HG03060 (cell line): Measurements from ENCODE around the gene SPAG7.

Experiments used
- ATAC-seq: cut with Tn5 transposase; IDR thresholded peaks from one replicate; pipeline ENCODE4 v1.9.1; 2021; ENCODE audit warnings: low read depth, moderate number of reproducible peaks; ENCODE audit not compliant: unreplicated experiment

The SPAG7 gene

GRCh38 chr17:4967539-4968485, at the start of gene SPAG7:
TSS of gene SPAG7 (minus strand) at chr17:4967817. CDS start at chr17:4967804, 13 bp downstream.
- peak; percentile 48 for ATAC-seq

GRCh38 chr17:5014357-5014756, 46.7 kb upstream of the SPAG7 start:
- ATAC-seq = no peak

- no peak for ATAC-seq
Observed at GRCh38 chr17:5011928-5012327, 44.3 kb upstream of the SPAG7 start.

GRCh38 chr17:5003214-5003867, 35.7 kb upstream of the SPAG7 start:
- no peak for ATAC-seq

- ATAC-seq = no peak
Observed at GRCh38 chr17:5002121-5002788, 34.6 kb upstream of the SPAG7 start.

GRCh38 chr17:5000237-5000639, 32.6 kb upstream of the SPAG7 start:
- no peak for ATAC-seq

- no peak for ATAC-seq
Observed at GRCh38 chr17:4999430-5000093, 31.9 kb upstream of the SPAG7 start.

GRCh38 chr17:4998732-4999429, 31.3 kb upstream of the SPAG7 start:
- no peak for ATAC-seq

GRCh38 chr17:4998027-4998731, 30.6 kb upstream of the SPAG7 start:
- peak; percentile 8 for ATAC-seq

- peak; percentile 48 for ATAC-seq
Observed at GRCh38 chr17:4997302-4998026, 29.8 kb upstream of the SPAG7 start, which contains the start of the genes INCA1 and KIF1C. TSS of gene INCA1 (minus strand) at chr17:4997522. CDS start at chr17:4994437, 3,085 bp downstream. TSS of gene KIF1C (plus strand) at chr17:4997950. CDS start at chr17:5000247, 2,297 bp downstream.

GRCh38 chr17:4994081-4994595, 26.5 kb upstream of the SPAG7 start:
- no peak for ATAC-seq

- no peak for ATAC-seq
Observed at GRCh38 chr17:4987767-4988567, 20.4 kb upstream of the SPAG7 start.

GRCh38 chr17:4986951-4987766, 19.5 kb upstream of the SPAG7 start, which contains the start of gene CAMTA2:
TSS of gene CAMTA2 (minus strand) at chr17:4987675. CDS start at chr17:4986222, 1,453 bp downstream.
- no peak for ATAC-seq

GRCh38 chr17:4986403-4986802, 18.8 kb upstream of the SPAG7 start:
- ATAC-seq = no peak

- no peak for ATAC-seq
Observed at GRCh38 chr17:4982305-4982704, 14.7 kb upstream of the SPAG7 start.

- no peak for ATAC-seq
Observed at GRCh38 chr17:4980644-4981216, 13.1 kb upstream of the SPAG7 start.
